ENCODE results near the gene NPFFR1. TPM values are rescaled to one million over a fixed set of nuclear protein-coding genes. Genes with fewer than 3 reads are reported as not detected.
"Not testable (repeated sequence)": the region's sequence is repeated elsewhere in the genome, so short reads cannot be mapped to it uniquely, and the experiment has no call there.

The NPFFR1 gene
- total and polyA plus RNA-seq, 10 of the 15 experiments (the other 5 are each of a cell fraction or from before 2014, with no cell fraction given), result 0.03 TPM; not detected in 9

DNA sequence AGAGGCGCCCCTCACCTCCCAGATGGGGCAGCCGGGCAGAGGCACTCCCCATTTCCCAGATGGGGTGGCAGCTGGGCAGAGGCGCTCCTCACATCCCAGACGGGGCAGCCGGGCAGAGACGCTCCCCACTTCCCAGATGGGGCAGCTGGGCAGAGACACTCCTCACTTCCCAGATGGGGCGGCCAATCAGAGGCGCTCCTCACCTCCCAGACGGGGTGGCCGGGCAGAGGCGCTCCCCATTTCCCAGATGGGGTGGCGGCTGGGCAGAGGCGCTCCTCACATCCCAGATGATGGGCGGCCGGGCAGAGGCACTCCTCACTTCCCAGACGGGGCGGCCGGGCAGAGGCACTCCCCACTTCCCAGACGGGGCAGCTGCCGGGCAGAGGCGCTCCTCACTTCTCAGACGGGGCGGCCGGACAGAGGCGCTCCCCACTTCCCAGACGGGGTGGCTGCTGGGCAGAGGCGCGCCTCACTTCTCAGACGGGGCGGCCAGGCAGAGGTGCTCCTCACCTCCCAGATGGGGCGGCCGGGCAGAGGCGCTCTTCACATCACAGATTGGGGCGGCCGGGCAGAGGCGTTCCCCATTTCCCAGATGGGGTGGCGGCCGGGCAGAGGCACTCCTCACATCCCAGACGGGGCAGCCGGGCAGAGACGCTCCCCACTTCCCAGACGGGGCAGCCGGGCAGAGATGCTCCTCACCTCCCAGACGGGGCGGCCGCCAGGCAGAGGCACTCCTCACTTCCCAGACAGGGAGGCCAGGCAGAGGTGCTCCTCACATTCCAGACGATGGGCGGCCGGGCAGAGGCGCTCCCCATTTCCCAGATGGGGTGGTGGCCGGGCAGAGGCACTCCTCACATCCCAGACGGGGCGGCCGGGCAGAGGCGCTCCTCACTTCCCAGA is 44.5 kb downstream of the NPFFR1 start:
- SMC1A ChIA-PET (ENCODE audit: uncharacterized antibody, unreplicated experiment); in situ Hi-C loops (cut with MboI); H4K20me1 ChIP-seq (ENCODE audit: control insufficient read depth, insufficient read depth); H3K27ac ChIP-seq (ENCODE audit: control insufficient read depth, insufficient read depth); H3K79me2 ChIP-seq (ENCODE audit: control insufficient read depth, insufficient read depth, low read length); H2AFZ ChIP-seq (ENCODE audit: control insufficient read depth, low read depth, low read length); BruUV-seq (replicated peaks); RAD21 ChIA-PET (ENCODE audit: unreplicated experiment); DNase-seq (ENCODE audit: low read depth, low spot score); H3K4me1 ChIP-seq (ENCODE audit: control insufficient read depth, insufficient read depth, low read length); H3K36me3 ChIP-seq (ENCODE audit: control insufficient read depth in 2 of 2, insufficient read depth in 2 of 2, low read length in 1 of 2); POLR2A ChIA-PET; ATAC-seq; H3K9me3 ChIP-seq (replicated peaks; ENCODE audit: control insufficient read depth, insufficient read depth, low read length); H3K9ac ChIP-seq (ENCODE audit: control insufficient read depth, insufficient read depth, low read length); intact Hi-C loops (cut with micrococcal nuclease; ENCODE audit: unreplicated experiment); CTCF ChIA-PET; H3K27me3 ChIP-seq (replicated peaks in 1 of 2; ENCODE audit: control insufficient read depth in 2 of 2, insufficient read depth in 2 of 2, low read length in 1 of 2); FAIRE-seq; H3K4me2 ChIP-seq (ENCODE audit: control insufficient read depth, insufficient read depth); H3K4me3 ChIP-seq: not testable (repeated sequence)
- WGBS (ENCODE audit: insufficient coverage, insufficient replicate concordance, low lambda C conversion rate, missing lambda C conversion rate), result 88% methylated on average over 28 of the region's 55 CpGs

- DNase-seq (ENCODE audit: low read depth, low spot score); H3K4me2 ChIP-seq (ENCODE audit: control insufficient read depth, insufficient read depth); H3K4me3 ChIP-seq; in situ Hi-C loops (cut with MboI); SMC1A ChIA-PET (ENCODE audit: uncharacterized antibody, unreplicated experiment); H3K9ac ChIP-seq (ENCODE audit: control insufficient read depth, insufficient read depth, low read length); H3K4me1 ChIP-seq (ENCODE audit: control insufficient read depth, insufficient read depth, low read length); FAIRE-seq; H3K9me3 ChIP-seq (replicated peaks; ENCODE audit: control insufficient read depth, insufficient read depth, low read length); H2AFZ ChIP-seq (ENCODE audit: control insufficient read depth, low read depth, low read length); BruUV-seq (replicated peaks); H3K79me2 ChIP-seq (ENCODE audit: control insufficient read depth, insufficient read depth, low read length); intact Hi-C loops (cut with micrococcal nuclease; ENCODE audit: unreplicated experiment); H3K36me3 ChIP-seq (ENCODE audit: control insufficient read depth in 2 of 2, insufficient read depth in 2 of 2, low read length in 1 of 2); ATAC-seq; H3K27ac ChIP-seq (ENCODE audit: control insufficient read depth, insufficient read depth); H4K20me1 ChIP-seq (ENCODE audit: control insufficient read depth, insufficient read depth); H3K27me3 ChIP-seq (replicated peaks in 1 of 2; ENCODE audit: control insufficient read depth in 2 of 2, insufficient read depth in 2 of 2, low read length in 1 of 2): not testable (repeated sequence)
- CTCF ChIA-PET, result interaction anchor here (1.1 kb wide), 1 partner anchor 16 kb away, joined by 3 read pairs; no protein-coding TSS in a partner anchor
- RAD21 ChIA-PET (ENCODE audit: unreplicated experiment), result interaction anchor here (1.7 kb wide), 1 partner anchor 16 kb away, joined by 5 read pairs; no protein-coding TSS in a partner anchor
- 72% methylated on average over 6 of the region's 6 CpGs for WGBS (ENCODE audit: insufficient coverage, insufficient replicate concordance, low lambda C conversion rate, missing lambda C conversion rate)
- POLR2A ChIA-PET, result interaction anchor here (0.6 kb wide), 1 partner anchor 151 kb away, joined by 3 read pairs; no protein-coding TSS in a partner anchor
Measured at GRCh38 chr10:70237958-70238536, 45.8 kb downstream of the NPFFR1 start.
